Activated CD4-positive, alpha-beta T cell treated with anti-CD3 and anti-CD28 coated beads, Interleukin-2, amount 10 ng/mL, durations not matched to agents 24 days and 14 days (primary cell): ENCODE results near the gene PCSK5. TPM values are rescaled to one million over a fixed set of nuclear protein-coding genes. Genes with fewer than 3 reads are reported as not detected.

Experiments
- DNase-seq: peaks from one replicate; pipeline ENCODE4 v3.0.0; 2022
- H3K27ac Mint-ChIP-seq: one replicate; pipeline ENCODE4 v1.8.0; 2022; ENCODE audit warnings: mild to moderate bottlenecking, mixed read lengths
- H3K27me3 Mint-ChIP-seq: one replicate; pipeline ENCODE4 v1.8.0; 2022; ENCODE audit warnings: mixed read lengths
- H3K36me3 Mint-ChIP-seq: one replicate; pipeline ENCODE4 v1.8.0; 2022; ENCODE audit warnings: low read depth, mild to moderate bottlenecking, mixed read lengths
- H3K4me1 Mint-ChIP-seq: one replicate; pipeline ENCODE4 v1.8.0; 2021; ENCODE audit warnings: mixed read lengths
- H3K4me3 Mint-ChIP-seq: one replicate; pipeline ENCODE4 v1.8.0; 2022; ENCODE audit warnings: mild to moderate bottlenecking, moderate library complexity, mixed read lengths
- H3K9me3 Mint-ChIP-seq: one replicate; pipeline ENCODE4 v1.8.0; 2021; ENCODE audit warnings: mixed read lengths
- intact Hi-C: fragments of 100-400 bp; cut with micrococcal nuclease; formaldehyde crosslinking; loops from one replicate; pipeline ENCODE4 v1.15.1; 2023
- total RNA-seq: library from RNA; stranded (reverse); gene quantifications from 2 replicates; pipeline ENCODE4 v1.2.3, GENCODE V29; 2022

PCSK5 gene
- total RNA-seq, 1 donor from 2014 or later, result 1.6 TPM

DNA sequence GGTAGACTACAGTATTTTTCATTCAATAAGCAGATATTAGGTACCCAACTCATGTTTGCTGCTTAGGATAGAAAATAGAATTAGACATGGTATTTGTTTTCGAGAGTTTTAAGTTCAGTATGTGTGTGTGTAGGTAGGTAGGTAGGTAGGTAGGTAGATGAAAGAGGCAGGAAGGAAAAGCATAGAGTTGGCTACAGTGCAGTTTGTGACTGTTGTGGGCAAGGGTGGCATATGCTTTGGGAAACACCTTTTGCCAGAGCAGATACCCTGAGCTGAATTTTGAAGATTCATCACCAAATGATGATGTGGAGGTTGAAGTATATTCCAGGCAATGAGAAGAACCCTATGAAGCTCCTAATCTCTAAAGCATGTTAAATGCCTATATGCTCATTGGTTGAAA lies 20.0 kb upstream of the PCSK5 start:
- Mint-ChIP-seq H3K4me3 (no peak overlapping the region), H3K27me3 (peaks cover 5% of the 10 kb centered on the region), H3K4me1 (no peaks in the 10 kb centered on the region), H3K9me3 (no peaks in the 10 kb centered on the region), H3K27ac (no peak overlapping the region), H3K36me3 (no peaks in the 10 kb centered on the region)
- intact Hi-C loops, result no loop called here
- no peak for DNase-seq

DNA sequence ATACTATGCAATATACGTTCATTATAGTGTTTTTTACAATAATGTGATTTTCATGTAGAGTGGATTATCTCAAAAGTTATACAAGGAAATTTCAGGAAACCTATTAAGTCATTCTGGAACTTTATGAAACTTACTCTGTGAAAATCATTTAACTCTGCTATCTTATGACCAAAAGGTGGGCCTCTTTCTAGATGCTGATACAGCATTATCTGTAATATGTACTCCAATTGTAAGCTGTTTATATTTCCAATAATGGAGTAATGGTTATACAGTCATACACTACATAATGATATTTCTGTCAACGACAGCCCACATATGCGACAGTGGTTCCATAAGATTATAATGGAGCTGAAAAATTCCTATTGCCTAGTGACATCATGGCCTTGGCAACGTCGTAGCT lies 18.8 kb upstream of the PCSK5 start:
- intact Hi-C loops, result no loop called here
- no peak overlapping the region for H3K27ac Mint-ChIP-seq
- DNase-seq, result no peak
- no peaks in the 10 kb centered on the region for H3K9me3 Mint-ChIP-seq
- no peak overlapping the region for H3K4me3 Mint-ChIP-seq
- peaks cover 5% of the 10 kb centered on the region for H3K27me3 Mint-ChIP-seq
- H3K36me3 Mint-ChIP-seq, result no peaks in the 10 kb centered on the region
- no peaks in the 10 kb centered on the region for H3K4me1 Mint-ChIP-seq

DNA sequence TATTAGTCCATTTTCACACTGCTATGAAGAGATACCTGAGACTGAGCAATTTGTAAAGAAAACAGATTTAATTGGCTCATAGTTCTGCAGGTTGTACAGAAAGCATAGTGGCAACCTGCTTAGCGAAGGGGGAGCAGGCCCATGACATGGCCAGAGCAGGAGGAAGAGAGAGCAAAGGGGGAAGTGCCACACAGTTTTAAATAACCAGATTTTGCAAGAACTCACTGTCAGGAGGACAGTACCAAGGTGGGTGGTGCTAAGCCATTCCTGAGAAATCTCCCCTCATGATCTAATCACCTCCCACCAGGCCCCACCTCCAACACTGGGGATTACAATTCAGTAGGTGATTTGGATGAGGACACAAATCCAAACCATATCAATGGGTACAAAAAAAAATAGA lies 16.8 kb upstream of the PCSK5 start:
- no peaks in the 10 kb centered on the region for H3K36me3 Mint-ChIP-seq
- H3K4me3 Mint-ChIP-seq, result no peak overlapping the region
- H3K27me3 Mint-ChIP-seq, result peaks cover 4% of the 10 kb centered on the region
- intact Hi-C loops, result no loop called here
- H3K4me1 Mint-ChIP-seq, result no peaks in the 10 kb centered on the region
- no peak overlapping the region for H3K27ac Mint-ChIP-seq
- no peaks in the 10 kb centered on the region for H3K9me3 Mint-ChIP-seq
- no peak for DNase-seq

DNA sequence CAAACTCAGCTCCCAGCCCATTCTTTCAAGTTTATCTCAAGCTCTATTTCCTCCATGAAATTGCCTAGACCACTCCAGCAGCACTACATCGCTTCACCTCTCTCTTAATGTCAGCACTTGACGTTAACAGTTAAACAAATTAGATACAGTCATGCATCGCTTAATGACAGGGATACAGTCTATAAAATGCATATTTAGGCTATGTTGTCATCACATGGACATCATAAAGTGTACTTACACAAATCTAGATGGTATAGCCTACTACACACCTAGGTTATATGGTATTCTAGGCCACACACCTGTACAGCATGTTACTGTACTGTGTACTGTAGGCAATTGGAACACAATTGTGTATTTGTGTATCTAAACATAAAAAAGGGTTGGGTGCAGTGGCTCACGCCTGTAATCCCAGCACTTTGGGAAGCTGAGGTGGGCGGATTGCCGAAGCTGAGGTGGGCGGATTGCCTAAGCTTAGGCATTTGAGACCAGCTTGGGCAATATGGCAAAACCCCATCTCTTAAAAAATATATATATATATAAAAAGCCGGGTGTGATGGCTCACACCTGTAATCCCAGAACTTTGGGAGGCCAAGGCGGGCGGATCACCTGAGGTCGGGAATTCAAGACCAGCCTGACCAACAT lies 13.4 kb upstream of the PCSK5 start:
- intact Hi-C loops, result no loop called here
- no peak for DNase-seq
- H3K4me3 Mint-ChIP-seq, result no peak overlapping the region
- no peaks in the 10 kb centered on the region for H3K9me3 Mint-ChIP-seq
- no peaks in the 10 kb centered on the region for H3K4me1 Mint-ChIP-seq
- H3K27ac Mint-ChIP-seq, result no peak overlapping the region
- H3K36me3 Mint-ChIP-seq, result no peaks in the 10 kb centered on the region
- peaks cover 2% of the 10 kb centered on the region for H3K27me3 Mint-ChIP-seq

DNA sequence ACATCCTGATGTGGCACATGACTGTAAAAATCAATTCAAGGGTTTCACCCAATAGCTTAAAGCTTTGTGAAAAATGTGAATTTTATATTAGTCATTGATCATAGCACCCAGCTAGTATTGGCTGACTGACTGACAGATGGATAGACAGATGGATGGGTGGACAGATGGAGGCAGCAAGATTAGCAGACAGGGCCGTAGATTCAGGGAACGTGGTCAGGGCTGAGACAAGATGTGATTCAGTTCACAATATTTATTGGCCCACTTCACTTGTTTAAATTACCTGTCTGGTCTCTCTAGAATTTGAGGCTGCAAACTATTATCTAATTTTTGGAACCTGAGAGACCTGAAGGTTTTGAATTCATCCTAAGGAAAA lies 12.0 kb upstream of the PCSK5 start:
- Mint-ChIP-seq H3K36me3 (no peaks in the 10 kb centered on the region), H3K4me1 (no peaks in the 10 kb centered on the region), H3K27ac (no peak overlapping the region), H3K9me3 (no peaks in the 10 kb centered on the region), H3K27me3 (peaks cover 2% of the 10 kb centered on the region), H3K4me3 (no peak overlapping the region)
- no peak for DNase-seq
- intact Hi-C loops, result no loop called here

DNA sequence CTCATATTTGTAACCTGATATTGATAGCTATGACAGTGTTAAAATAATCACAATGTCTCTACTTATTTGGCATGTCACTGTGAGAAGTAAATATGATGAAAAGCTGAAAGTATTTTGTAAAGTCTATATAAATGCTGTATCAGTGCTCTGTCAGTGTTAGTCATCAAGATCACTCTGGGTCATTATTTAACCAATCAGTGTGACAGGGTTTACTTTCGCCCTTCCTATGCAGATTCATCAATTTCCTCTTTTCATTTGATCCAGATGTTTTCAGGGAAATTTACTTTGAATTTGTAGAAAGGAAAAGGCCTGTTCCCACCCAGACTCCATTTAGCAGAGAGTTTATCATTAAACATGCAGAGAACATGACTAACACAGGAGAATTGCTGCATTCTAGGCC lies 9.9 kb upstream of the PCSK5 start:
- no peak overlapping the region for H3K4me3 Mint-ChIP-seq
- no peak for DNase-seq
- H3K27me3 Mint-ChIP-seq, result peaks cover 2% of the 10 kb centered on the region
- no peaks in the 10 kb centered on the region for H3K9me3 Mint-ChIP-seq
- H3K4me1 Mint-ChIP-seq, result no peaks in the 10 kb centered on the region
- H3K27ac Mint-ChIP-seq, result no peak overlapping the region
- intact Hi-C loops, result loop anchor here (10.0 kb wide), 1 partner anchor 56 kb away; no protein-coding TSS in a partner anchor
- H3K36me3 Mint-ChIP-seq, result no peaks in the 10 kb centered on the region

DNA sequence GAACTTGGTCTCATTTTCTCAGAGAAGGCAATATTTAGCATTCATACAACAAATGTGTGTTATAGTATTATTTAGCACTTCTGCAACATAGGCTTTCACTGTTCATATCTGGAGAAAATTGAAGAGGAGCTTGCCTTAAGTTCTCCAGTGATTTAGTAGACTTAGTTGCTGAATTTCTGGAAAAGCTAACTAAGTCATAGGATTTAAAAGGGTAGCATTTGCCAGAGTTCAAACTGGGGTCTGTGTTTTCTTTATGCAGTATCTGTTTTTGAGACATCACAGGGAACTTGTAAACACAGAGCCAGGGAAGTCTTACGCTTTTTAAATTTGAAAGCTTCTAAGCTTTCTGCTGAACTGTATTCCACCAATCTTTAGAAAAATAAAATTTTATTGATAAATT lies 8.7 kb upstream of the PCSK5 start:
- intact Hi-C loops, result loop anchor here (10.0 kb wide), 1 partner anchor 57 kb away; no protein-coding TSS in a partner anchor

DNA sequence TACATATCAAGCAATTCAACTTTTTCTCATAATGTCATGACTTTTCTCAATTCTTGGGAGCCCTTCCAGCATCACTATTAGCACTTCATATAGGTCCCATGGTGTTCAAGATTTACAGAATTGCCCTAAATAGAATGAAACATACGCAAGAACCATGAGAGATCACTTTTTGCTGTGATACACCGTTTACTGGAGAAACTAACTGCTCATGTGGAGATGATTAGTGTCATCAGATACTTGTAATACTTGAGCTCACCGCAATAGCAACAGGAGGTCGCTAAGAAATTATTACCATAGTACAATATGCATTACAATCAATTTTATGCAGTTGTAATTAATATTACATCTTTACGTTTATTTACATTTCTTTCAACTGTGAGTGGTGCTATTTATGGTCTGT lies 4.8 kb upstream of the PCSK5 start:
- H3K27me3 Mint-ChIP-seq, result peaks cover 20% of the 10 kb centered on the region
- H3K4me3 Mint-ChIP-seq, result no peak overlapping the region
- H3K4me1 Mint-ChIP-seq, result peaks cover 15% of the 10 kb centered on the region
- no peak overlapping the region for H3K27ac Mint-ChIP-seq
- intact Hi-C loops, result loop anchor here (10.0 kb wide), 1 partner anchor 61 kb away; no protein-coding TSS in a partner anchor
- H3K36me3 Mint-ChIP-seq, result no peaks in the 10 kb centered on the region
- DNase-seq, result no peak
- H3K9me3 Mint-ChIP-seq, result no peaks in the 10 kb centered on the region

More for the DNA sequence above, 8.7 kb upstream of the PCSK5 start:
- no peaks in the 10 kb centered on the region for H3K4me1 Mint-ChIP-seq
- no peak overlapping the region for H3K27ac Mint-ChIP-seq
- no peak for DNase-seq
- H3K4me3 Mint-ChIP-seq, result no peak overlapping the region
- no peaks in the 10 kb centered on the region for H3K36me3 Mint-ChIP-seq
- H3K9me3 Mint-ChIP-seq, result no peaks in the 10 kb centered on the region
- H3K27me3 Mint-ChIP-seq, result peaks cover 2% of the 10 kb centered on the region

DNA sequence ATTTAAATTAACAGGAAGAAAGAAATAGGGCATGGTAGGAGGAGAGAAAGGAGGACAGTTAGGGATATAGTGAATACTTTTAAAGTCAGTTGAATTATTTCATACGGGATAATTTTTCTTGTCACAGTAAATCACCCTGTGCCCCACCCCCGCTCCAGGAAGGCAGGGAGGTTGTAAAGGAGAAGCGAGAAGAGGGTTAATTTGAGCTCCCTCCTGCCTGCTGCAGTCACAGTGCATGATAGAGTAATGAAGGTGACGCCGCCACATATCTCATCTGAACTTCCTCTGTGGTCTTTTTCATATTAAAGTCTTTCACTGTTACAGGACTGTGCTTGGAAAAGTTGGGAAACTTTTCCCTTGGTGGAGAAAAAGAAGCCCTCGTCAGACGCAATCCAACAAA lies 896 bp upstream of the PCSK5 start:
- intact Hi-C loops, result loop anchor here (10.0 kb wide), 1 partner anchor 65 kb away; no protein-coding TSS in a partner anchor
- H3K9me3 Mint-ChIP-seq, result no peaks in the 10 kb centered on the region
- H3K36me3 Mint-ChIP-seq, result no peaks in the 10 kb centered on the region
- peaks cover 27% of the 10 kb centered on the region for H3K4me1 Mint-ChIP-seq
- DNase-seq, result peak; percentile 65
- H3K27me3 Mint-ChIP-seq, result peaks cover 46% of the 10 kb centered on the region
- peak overlapping the region; percentile 31 for H3K27ac Mint-ChIP-seq
- H3K4me3 Mint-ChIP-seq, result peak overlapping the region; percentile 94

DNA sequence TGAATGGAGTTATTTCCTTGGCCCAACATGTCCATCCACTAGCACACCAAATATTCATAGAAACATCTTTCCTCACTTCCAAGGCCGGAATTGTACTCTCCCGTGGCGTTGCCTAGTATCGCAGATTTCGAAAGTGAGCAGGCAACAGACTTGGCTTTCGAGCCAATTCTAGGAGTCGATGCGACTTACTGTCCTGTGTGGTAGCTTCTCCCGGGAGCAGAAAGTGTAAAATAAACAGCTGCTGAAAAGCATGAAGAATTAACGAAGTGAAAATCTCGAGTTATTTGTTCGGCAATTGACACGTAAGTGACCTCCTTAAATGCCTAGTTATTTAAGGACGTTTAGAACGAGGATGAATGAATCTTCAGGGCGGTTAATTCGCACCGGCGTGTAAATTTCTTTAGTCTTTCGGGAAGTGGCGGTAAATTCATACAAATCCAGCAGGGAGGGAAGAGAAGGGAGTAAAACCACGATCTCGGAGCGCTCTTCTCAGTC lies 449 bp upstream of the PCSK5 start:
- Mint-ChIP-seq H3K9me3 (no peaks in the 10 kb centered on the region), H3K27me3 (peaks cover 46% of the 10 kb centered on the region), H3K4me3 (peak overlapping the region; percentile 94), H3K36me3 (no peaks in the 10 kb centered on the region), H3K27ac (peak overlapping the region; percentile 74), H3K4me1 (peaks cover 27% of the 10 kb centered on the region)
- intact Hi-C loops, result loop anchor here (2.0 to 10.0 kb wide), 5 partner anchors 65 to 803 kb away; partner anchors contain the start of genes NMRK1, OSTF1 and RFK
- peak; percentile 77 for DNase-seq

DNA sequence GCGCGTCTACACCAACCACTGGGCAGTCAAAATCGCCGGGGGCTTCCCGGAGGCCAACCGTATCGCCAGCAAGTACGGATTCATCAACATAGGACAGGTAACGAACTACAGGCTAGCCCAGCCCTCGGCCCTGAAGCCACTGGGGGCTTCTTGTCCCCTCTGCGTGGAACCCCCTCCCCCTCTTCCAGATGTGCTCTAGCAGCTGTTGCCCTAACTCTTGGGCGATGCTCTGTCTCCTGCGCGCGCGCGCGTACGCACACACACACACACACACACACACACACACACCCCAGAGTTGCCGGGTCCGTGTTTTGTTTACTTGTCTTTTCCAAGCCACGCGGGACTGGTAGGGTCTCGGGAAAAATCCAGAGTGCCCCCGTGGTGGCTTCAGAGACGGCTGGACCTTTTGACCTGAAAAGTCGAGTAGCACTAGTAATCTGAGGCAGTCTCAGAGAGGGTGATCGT lies 836 bp downstream of the PCSK5 start:
- DNase-seq, result peak; percentile 82
- Mint-ChIP-seq H3K27me3 (peaks cover 46% of the 10 kb centered on the region), H3K9me3 (no peaks in the 10 kb centered on the region), H3K27ac (peak overlapping the region; percentile 53), H3K4me1 (peaks cover 27% of the 10 kb centered on the region), H3K36me3 (no peaks in the 10 kb centered on the region), H3K4me3 (peak overlapping the region; percentile 94)
- intact Hi-C loops, result loop anchor here (2.0 to 10.0 kb wide), 4 partner anchors 131 to 804 kb away; partner anchors contain the start of genes NMRK1, OSTF1 and RFK

DNA sequence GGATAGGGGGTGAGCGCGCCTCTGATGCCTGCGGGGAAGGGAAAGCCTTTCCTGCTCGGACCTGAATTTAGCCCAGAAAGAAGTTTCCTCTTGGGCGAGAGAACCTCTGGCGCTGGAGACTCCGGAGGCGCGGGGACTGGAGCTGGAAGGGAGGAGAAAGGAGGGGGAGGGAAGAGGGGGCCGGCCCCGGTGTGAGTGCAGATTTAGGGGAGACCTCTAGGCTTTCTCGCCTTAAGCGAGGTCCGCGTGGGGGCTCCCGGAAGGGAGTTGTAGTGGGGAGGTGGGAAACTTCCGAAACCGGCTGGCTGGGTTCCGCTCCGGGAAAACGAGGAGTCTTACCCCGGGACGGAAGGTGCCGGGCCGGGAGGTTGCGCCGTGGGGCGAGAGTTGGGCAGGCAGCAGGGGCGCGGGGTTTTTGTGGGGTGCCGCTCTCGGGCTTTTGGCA lies 1.3 kb downstream of the PCSK5 start:
- intact Hi-C loops, result loop anchor here (2.0 to 10.0 kb wide), 4 partner anchors 131 to 804 kb away; partner anchors contain the start of genes NMRK1, OSTF1 and RFK
- H3K27ac Mint-ChIP-seq, result peak overlapping the region; percentile 53
- H3K36me3 Mint-ChIP-seq, result no peaks in the 10 kb centered on the region
- no peaks in the 10 kb centered on the region for H3K9me3 Mint-ChIP-seq
- H3K4me1 Mint-ChIP-seq, result peaks cover 27% of the 10 kb centered on the region
- peak; percentile 72 for DNase-seq
- H3K4me3 Mint-ChIP-seq, result peak overlapping the region; percentile 94
- peaks cover 46% of the 10 kb centered on the region for H3K27me3 Mint-ChIP-seq

DNA sequence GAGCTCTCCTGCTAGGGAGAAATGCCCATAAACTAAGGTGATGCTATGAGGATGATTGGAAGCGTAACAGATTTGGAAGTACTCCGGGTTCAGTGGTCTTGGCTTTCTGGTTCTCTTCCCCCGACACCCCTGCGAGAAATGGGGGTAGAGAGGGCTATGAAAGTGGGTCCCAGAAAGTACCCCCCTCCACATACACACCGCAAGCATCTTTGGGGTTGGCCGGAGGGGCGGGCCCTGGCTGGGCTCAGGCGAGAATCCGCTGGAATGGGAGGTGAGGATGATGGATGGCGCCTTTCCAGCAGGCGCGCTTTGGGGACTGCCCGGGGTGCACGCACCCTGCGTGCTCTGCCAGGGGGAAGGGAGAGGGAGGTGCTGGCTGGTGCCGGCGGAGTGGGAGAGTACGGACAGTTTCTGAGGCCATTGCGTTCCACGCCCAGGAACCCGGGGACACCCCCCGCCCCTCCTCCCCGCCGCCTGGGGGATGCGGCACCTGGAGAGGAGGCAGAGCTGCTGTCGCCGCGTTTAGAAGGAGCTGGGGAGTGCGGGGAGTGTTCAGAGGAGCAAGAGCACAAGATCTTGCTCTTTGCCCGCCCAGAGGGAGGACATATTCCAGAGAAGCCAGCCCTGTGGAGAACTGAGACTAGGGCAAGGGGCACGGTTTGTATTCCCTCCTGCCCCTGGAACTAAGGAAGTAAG lies 1.9 kb downstream of the PCSK5 start:
- Mint-ChIP-seq H3K4me3 (peak overlapping the region; percentile 94), H3K27me3 (peaks cover 44% of the 10 kb centered on the region), H3K36me3 (no peaks in the 10 kb centered on the region), H3K27ac (peak overlapping the region; percentile 47), H3K9me3 (no peaks in the 10 kb centered on the region), H3K4me1 (peaks cover 27% of the 10 kb centered on the region)
- DNase-seq, result peak; percentile 69
- intact Hi-C loops, result loop anchor here (5.0 to 10.0 kb wide), 3 partner anchors 130 to 805 kb away; partner anchors contain the start of genes NMRK1 and OSTF1

DNA sequence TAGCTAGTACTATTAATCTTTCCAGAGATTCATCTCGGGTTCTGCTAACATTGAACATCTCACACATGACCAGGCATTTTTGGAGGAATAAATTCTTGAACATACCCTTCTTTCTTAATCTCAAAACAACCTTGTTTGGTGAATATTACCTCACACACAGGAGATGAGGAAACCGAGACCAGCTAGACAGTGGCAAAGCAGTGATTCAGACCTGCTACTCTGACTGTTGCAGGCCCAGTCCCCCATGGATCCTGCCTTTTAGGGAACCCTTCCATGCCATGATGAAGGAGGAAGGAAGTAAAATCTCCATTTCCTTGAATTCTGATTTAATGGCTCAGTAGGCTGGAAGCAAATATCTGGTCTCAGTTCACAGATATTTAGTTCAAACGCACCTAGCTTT lies 2.6 kb downstream of the PCSK5 start:
- Mint-ChIP-seq H3K27me3 (peaks cover 38% of the 10 kb centered on the region), H3K36me3 (no peaks in the 10 kb centered on the region), H3K9me3 (no peaks in the 10 kb centered on the region), H3K4me1 (peaks cover 27% of the 10 kb centered on the region), H3K27ac (no peak overlapping the region), H3K4me3 (peak overlapping the region; percentile 94)
- intact Hi-C loops, result loop anchor here (5.0 to 10.0 kb wide), 3 partner anchors 129 to 806 kb away; partner anchors contain the start of genes NMRK1 and OSTF1
- no peak for DNase-seq
